H1 (cell line): ENCODE results near the gene MUC5B. TPM values are rescaled to one million over a fixed set of nuclear protein-coding genes. Genes with fewer than 3 reads are reported as not detected.

ENCODE experiments used
- ATF2 ChIP-seq: IDR thresholded peaks from 2 replicates; pipeline ENCODE4 v1.6.1; 2012; ENCODE audit warnings: low read length, inconsistent platforms
- polyA plus RNA-seq, 7 experiments: library from polyadenylated mRNA; depleted of rRNA in 3 of 7; stranded (reverse) in 5 of 7; unstranded in 2 of 7; fragments of >200 nt in 5 of 7; fragments of 200-250 nt in 2 of 7; gene quantifications; 1 replicate in 5 of 7; 2 replicates in 1 of 7; 4 replicates in 1 of 7; pipeline versions ENCODE4 v1.2.1 to v1.2.3, GENCODE V29; 2011 to 2013; ENCODE audit warnings: missing spikeins in 2 of 7, mixed read lengths in 2 of 7
- total RNA-seq: library from RNA; stranded (reverse); fragmentation: NEBNext Ultra II Directional; extraction: Animal tissue kit (Norgen Biotek cat#: 25700); gene quantifications from 2 replicates; pipeline ENCODE4 v1.2.1, GENCODE V29; 2021

MUC5B gene
- total and polyA plus RNA-seq, 2 of the 8 experiments (the other 6 are each of a cell fraction or from before 2014, with no cell fraction given), result 0.02 to 0.03 TPM

GRCh38 chr11:1263010-1263409 lies 40.1 kb downstream of the MUC5B start (continued):
- no peak for TF ChIP-seq ATF2
